ENCODE results near the gene PCOLCE2. TPM values are rescaled to one million over a fixed set of nuclear protein-coding genes. Genes with fewer than 3 reads are reported as not detected.

Gene PCOLCE2
- total and polyA plus RNA-seq, 12 donors = 1.4 to 18.2 (median 4.3) TPM

- intact Hi-C loops (cut with DNase I) = loop anchor here (5.0 to 10.0 kb wide), 2 partner anchors 53 to 60 kb away; no protein-coding TSS in a partner anchor
- no peak for DNase-seq
- no peaks in the 10 kb centered on the region for H3K9me3 ChIP-seq (replicated peaks in 1 of 3)
- H3K36me3 ChIP-seq (replicated peaks in 1 of 2) = no peaks in the 10 kb centered on the region
- H3K27ac ChIP-seq = no peak overlapping the region
- no peaks in the 10 kb centered on the region for H3K27me3 ChIP-seq
- H3K4me3 ChIP-seq = no peak overlapping the region
- WGBS, 4 donors = 67 to 82% (median 74%) methylated on average over 7 of the region's 7 CpGs
- TF ChIP-seq POLR2A (IDR thresholded peaks at IDR 0.05) (no peak), CTCF (IDR thresholded peaks at IDR 0.05) (no peak)
- no peaks in the 10 kb centered on the region for H3K4me1 ChIP-seq (replicated peaks in 1 of 2)
Observed at GRCh38 chr3:142934128-142934886, 45.4 kb upstream of the PCOLCE2 start.

- no peaks in the 10 kb centered on the region for H3K4me1 ChIP-seq (replicated peaks in 1 of 2)
- WGBS, 4 donors = 70 to 85% (median 79%) methylated on average over 6 of the region's 6 CpGs
- H3K4me3 ChIP-seq = no peak overlapping the region
- H3K27ac ChIP-seq = no peak overlapping the region
- TF ChIP-seq POLR2A (IDR thresholded peaks at IDR 0.05) (no peak), CTCF (IDR thresholded peaks at IDR 0.05) (no peak)
- no peaks in the 10 kb centered on the region for H3K36me3 ChIP-seq (replicated peaks in 1 of 2)
- intact Hi-C loops (cut with DNase I) = loop anchor here (5.0 to 10.0 kb wide), 2 partner anchors 56 to 64 kb away; no protein-coding TSS in a partner anchor
- H3K27me3 ChIP-seq = no peaks in the 10 kb centered on the region
- no peak for DNase-seq
- no peaks in the 10 kb centered on the region for H3K9me3 ChIP-seq (replicated peaks in 1 of 3)
Observed at GRCh38 chr3:142931222-142931621, 42.3 kb upstream of the PCOLCE2 start.

GRCh38 chr3:142930463-142930862 is 41.6 kb upstream of the PCOLCE2 start:
- no peaks in the 10 kb centered on the region for H3K36me3 ChIP-seq (replicated peaks in 1 of 2)
- no peaks in the 10 kb centered on the region for H3K9me3 ChIP-seq (replicated peaks in 1 of 3)
- no peak overlapping the region for H3K4me3 ChIP-seq
- WGBS, 4 donors = 66 to 71% (median 69%) methylated on average over 3 of the region's 3 CpGs
- H3K27ac ChIP-seq = no peak overlapping the region
- intact Hi-C loops (cut with DNase I) = loop anchor here (5.0 to 10.0 kb wide), 2 partner anchors 57 to 64 kb away; no protein-coding TSS in a partner anchor
- no peak for DNase-seq
- TF ChIP-seq CTCF (IDR thresholded peaks at IDR 0.05) (no peak), POLR2A (IDR thresholded peaks at IDR 0.05) (no peak)
- no peaks in the 10 kb centered on the region for H3K27me3 ChIP-seq
- H3K4me1 ChIP-seq (replicated peaks in 1 of 2) = no peaks in the 10 kb centered on the region

- no peak for DNase-seq
- H3K4me3 ChIP-seq = no peak overlapping the region
- H3K36me3 ChIP-seq (replicated peaks in 1 of 2) = no peaks in the 10 kb centered on the region
- no peak overlapping the region for H3K27ac ChIP-seq
- no peaks in the 10 kb centered on the region for H3K4me1 ChIP-seq (replicated peaks in 1 of 2)
- H3K27me3 ChIP-seq = no peaks in the 10 kb centered on the region
- TF ChIP-seq CTCF (IDR thresholded peaks at IDR 0.05) (no peak), POLR2A (IDR thresholded peaks at IDR 0.05) (no peak)
- intact Hi-C loops (cut with DNase I) = loop anchor here (5.0 to 10.0 kb wide), 2 partner anchors 57 to 65 kb away; no protein-coding TSS in a partner anchor
- H3K9me3 ChIP-seq (replicated peaks in 1 of 3) = no peaks in the 10 kb centered on the region
- 81 to 96% (median 89%) methylated on average over 3 of the region's 3 CpGs for WGBS, 4 donors
Observed at GRCh38 chr3:142929890-142930289, 41.0 kb upstream of the PCOLCE2 start.

Measured in adrenal gland (tissue), 12 donors.